ENCODE measurements around the gene MANBA. TPM values are rescaled to one million over a fixed set of nuclear protein-coding genes. Genes with fewer than 3 reads are reported as not detected.

The MANBA gene
- total RNA-seq, 1 experiment from 2014 or later: 21.4 TPM

DNA sequence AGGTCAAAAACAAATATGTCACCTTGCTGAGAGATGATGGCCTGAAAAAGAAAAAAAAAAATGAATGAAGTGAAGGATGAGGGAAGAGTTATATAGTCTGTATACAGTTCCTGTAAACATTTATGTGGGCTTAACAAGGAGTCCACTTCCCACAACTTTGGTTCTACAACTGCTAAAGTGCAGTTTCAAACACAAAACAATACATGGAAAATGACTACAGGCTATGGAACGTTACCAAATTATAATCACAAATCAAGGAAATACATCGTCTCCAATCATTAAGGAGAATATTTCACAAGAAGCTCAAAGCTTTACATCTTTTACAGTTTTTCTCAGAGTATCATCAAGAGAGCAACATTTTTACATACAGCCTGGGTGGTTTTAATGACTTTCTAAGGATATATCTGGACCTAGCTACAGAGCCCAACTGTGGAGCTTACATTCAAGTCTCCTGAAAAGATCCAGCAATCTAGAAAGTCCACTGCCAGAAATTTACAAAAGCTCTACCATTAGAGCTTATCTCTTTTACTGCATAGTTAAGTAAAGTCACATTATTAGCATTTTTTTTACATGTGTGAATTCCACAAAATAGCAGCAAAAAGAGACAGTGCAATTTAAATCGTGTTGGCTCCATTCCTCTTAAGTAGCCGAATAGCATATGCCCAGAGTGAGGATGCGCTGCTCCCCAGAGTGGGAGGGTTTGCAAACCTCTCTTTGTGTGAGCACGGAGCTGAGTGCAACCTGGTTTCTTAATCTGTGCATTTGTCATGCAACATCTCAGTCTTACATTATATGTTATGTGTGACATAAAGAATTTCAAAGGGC, 128.3 kb downstream of the MANBA start:
- WGBS (ENCODE audit: extremely low coverage, insufficient read length, low lambda C conversion rate): no CpG with 5 or more reads among the region's 6 CpGs
- H4K8ac ChIP-seq (replicated peaks; ENCODE audit: insufficient read length, low read depth, low read length): no peak overlapping the region

More for the DNA sequence above, 128.3 kb downstream of the MANBA start:
- H3K4me1 Mint-ChIP-seq: no peaks in the 10 kb centered on the region
- Histone ChIP-seq H3K23ac (ENCODE audit: insufficient read length, low read depth, low read length) (no peak overlapping the region), H3K4ac (ENCODE audit: low read depth, low read length) (no peak overlapping the region), H2AK5ac (ENCODE audit: insufficient read length, low read length) (no peak overlapping the region), H3K9me3 (ENCODE audit: control insufficient read depth, low read depth, low read length) (no peaks in the 10 kb centered on the region), H3K27ac (ENCODE audit: insufficient read length, low read depth, low read length) (no peak overlapping the region), H3T11ph (ENCODE audit: low read length) (no peak overlapping the region), H4K20me1 (ENCODE audit: control insufficient read depth, insufficient read depth, insufficient read length) (no peaks in the 10 kb centered on the region), H4K91ac (ENCODE audit: insufficient read length, low read depth, low read length) (no peak overlapping the region), H3K4me2 (ENCODE audit: insufficient read depth, insufficient read length, low read length) (no peak overlapping the region), H2BK5ac (ENCODE audit: insufficient read length, low read length) (no peak overlapping the region), H3K23me2 (ENCODE audit: insufficient read length, low read depth, low read length, poor library complexity, severe bottlenecking) (no peaks in the 10 kb centered on the region), H3K79me1 (ENCODE audit: insufficient read depth, low read depth, low read length, poor library complexity, severe bottlenecking) (no peaks in the 10 kb centered on the region), H2BK12ac (ENCODE audit: insufficient read length, low read depth, low read length) (no peak overlapping the region), H3K79me2 (ENCODE audit: insufficient read depth, low read length) (no peaks in the 10 kb centered on the region), H3K18ac (ENCODE audit: insufficient read length, low read depth, low read length) (no peak overlapping the region), H2BK20ac (ENCODE audit: low read depth, low read length, poor library complexity, severe bottlenecking) (no peak overlapping the region), H3K27me3 (ENCODE audit: insufficient read depth, low read length) (no peaks in the 10 kb centered on the region), H3K9ac (ENCODE audit: extremely low read depth, insufficient read length, low read length) (no peak overlapping the region), H4K5ac (ENCODE audit: insufficient read length, low read depth, low read length) (no peak overlapping the region), H3K14ac (ENCODE audit: insufficient read depth, low read length) (no peak overlapping the region), H2AFZ (ENCODE audit: low read length) (no peak overlapping the region), H2BK120ac (ENCODE audit: low read depth, low read length, poor library complexity, severe bottlenecking) (no peak overlapping the region), H2BK15ac (ENCODE audit: low read depth, low read length) (no peak overlapping the region), H3K4me1 (ENCODE audit: insufficient read depth, low read length) (no peaks in the 10 kb centered on the region), H3K56ac (ENCODE audit: insufficient read length, low read depth, low read length) (no peak overlapping the region)
- TF ChIP-seq, protein P1, sequence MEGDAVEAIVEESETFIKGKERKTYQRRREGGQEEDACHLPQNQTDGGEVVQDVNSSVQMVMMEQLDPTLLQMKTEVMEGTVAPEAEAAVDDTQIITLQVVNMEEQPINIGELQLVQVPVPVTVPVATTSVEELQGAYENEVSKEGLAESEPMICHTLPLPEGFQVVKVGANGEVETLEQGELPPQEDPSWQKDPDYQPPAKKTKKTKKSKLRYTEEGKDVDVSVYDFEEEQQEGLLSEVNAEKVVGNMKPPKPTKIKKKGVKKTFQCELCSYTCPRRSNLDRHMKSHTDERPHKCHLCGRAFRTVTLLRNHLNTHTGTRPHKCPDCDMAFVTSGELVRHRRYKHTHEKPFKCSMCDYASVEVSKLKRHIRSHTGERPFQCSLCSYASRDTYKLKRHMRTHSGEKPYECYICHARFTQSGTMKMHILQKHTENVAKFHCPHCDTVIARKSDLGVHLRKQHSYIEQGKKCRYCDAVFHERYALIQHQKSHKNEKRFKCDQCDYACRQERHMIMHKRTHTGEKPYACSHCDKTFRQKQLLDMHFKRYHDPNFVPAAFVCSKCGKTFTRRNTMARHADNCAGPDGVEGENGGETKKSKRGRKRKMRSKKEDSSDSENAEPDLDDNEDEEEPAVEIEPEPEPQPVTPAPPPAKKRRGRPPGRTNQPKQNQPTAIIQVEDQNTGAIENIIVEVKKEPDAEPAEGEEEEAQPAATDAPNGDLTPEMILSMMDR (conservative IDR thresholded peaks at IDR 0.05): no peak
- H3K27me3 Mint-ChIP-seq (ENCODE audit: low read depth): no peaks in the 10 kb centered on the region
- H3K36me3 Mint-ChIP-seq (ENCODE audit: insufficient read depth in 1 of 3, low read depth in 3 of 3): peaks cover 5 to 22% (median 7%) of the 10 kb centered on the region in 3 experiments
- no peak overlapping the region for H3K27ac Mint-ChIP-seq
- no peak for DNase-seq
- no peaks in the 10 kb centered on the region for H3K9me3 Mint-ChIP-seq
- no peak overlapping the region for H3K4me3 Mint-ChIP-seq
